ENCODE data around the gene CAP2. TPM values are rescaled to one million over a fixed set of nuclear protein-coding genes. Genes with fewer than 3 reads are reported as not detected.

The CAP2 gene
- total and polyA plus RNA-seq, 9 of the 15 experiments (the other 6 are each of a cell fraction or from before 2014, with no cell fraction given), result not detected

GRCh38 chr6:17405944-17406245 is 12.5 kb downstream of the CAP2 start:
- Histone ChIP-seq H3K36me3 (ENCODE audit: control insufficient read depth, insufficient read depth, low read length) (no peaks in the 10 kb centered on the region), H3K9me1 (ENCODE audit: control insufficient read depth, insufficient read depth, low read length) (no peaks in the 10 kb centered on the region), H4K20me1 (replicated peaks; ENCODE audit: control insufficient read depth, insufficient read depth, low read length) (no peaks in the 10 kb centered on the region), H3K4me2 (ENCODE audit: insufficient read depth, low read length) (no peak overlapping the region), H3K79me2 (ENCODE audit: control insufficient read depth, insufficient read depth, low read length) (no peaks in the 10 kb centered on the region), H3K4me1 (replicated peaks in 1 of 2; ENCODE audit: control insufficient read depth in 2 of 2, insufficient read depth in 2 of 2, low read length in 2 of 2) (no peaks in the 10 kb centered on the region), H3K4me3 (no peak overlapping the region), H3K9ac (ENCODE audit: insufficient read depth in 1 of 2, low read depth in 2 of 2, low read length in 2 of 2) (no peak overlapping the region), H2AFZ (ENCODE audit: low read depth, low read length) (no peak overlapping the region), H3K27ac (ENCODE audit: extremely low read depth, low read depth, low read length) (no peak overlapping the region), H3K27me3 (ENCODE audit: control insufficient read depth in 2 of 2, insufficient read depth in 2 of 2, low read length in 2 of 2) (no peaks in the 10 kb centered on the region), H3K9me3 (replicated peaks; ENCODE audit: control insufficient read depth, insufficient read depth, low read depth, low read length) (no peaks in the 10 kb centered on the region)
- TF ChIP-seq TGIF2 (CRISPR knock-in tag; IDR thresholded peaks at IDR 0.05) (no peak), SNAPC5 (CRISPR knock-in tag; IDR thresholded peaks at IDR 0.05) (no peak), ARID3B (CRISPR knock-in tag; IDR thresholded peaks at IDR 0.05; ENCODE audit: borderline replicate concordance) (no peak), WHSC1 (IDR thresholded peaks at IDR 0.05; ENCODE audit: low read length) (no peak), FOXM1 (IDR thresholded peaks at IDR 0.05; ENCODE audit: low read depth) (no peak), FOXM1 (CRISPR knock-in tag; IDR thresholded peaks at IDR 0.05; ENCODE audit: low read depth) (no peak), BRD9 (IDR thresholded peaks at IDR 0.05; ENCODE audit: low read depth, partially characterized antibody) (no peak), THRA (IDR thresholded peaks at IDR 0.05) (no peak), KLF16 (IDR thresholded peaks at IDR 0.05) (no peak), ZBTB40 (IDR thresholded peaks at IDR 0.05) (no peak), ZBTB40 (CRISPR knock-in tag; IDR thresholded peaks at IDR 0.05) (no peak), ZNF324 (CRISPR knock-in tag; IDR thresholded peaks at IDR 0.05) (no peak)
- 0% methylated on average over 8 of the region's 8 CpGs for WGBS (ENCODE audit: insufficient coverage, low coverage, missing lambda C conversion rate)
- DNase-seq (ENCODE audit: extremely low read depth in 1 of 4, low spot score in 3 of 4), result no peak
- no peak; the same call in 2 of the 3 replicates for ATAC-seq
- intact Hi-C loops (cut with micrococcal nuclease), result no loop called here
- POLR2A ChIA-PET, result interaction anchor here (0.5 kb wide), 1 partner anchor 90 kb away, joined by 3 read pairs; no protein-coding TSS in a partner anchor
- CTCF ChIA-PET (ENCODE audit: low intra/inter-chr PET ratio), result no interaction called here
- no TSS peak for BruUV-seq (replicated peaks)
- FAIRE-seq, result no peak
- in situ Hi-C loops (cut with MboI), result no loop called here
